HepG2 (cell line): ENCODE results near the gene ATP8A2.

Experiments used
- CREB1 ChIP-seq, 2 experiments: fragments of 450-650 bp in 1 of 2; IDR thresholded peaks; 2 replicates each; pipeline ENCODE4 v1.6.1; 2016 to 2017; ENCODE audit warnings: control low read depth in 1 of 2, mild to moderate bottlenecking in 1 of 2, missing compliant biosample characterization in 1 of 2, missing genetic modification characterization in 1 of 2
- MAFK ChIP-seq, 2 experiments: IDR thresholded peaks in 1 of 2; conservative IDR thresholded peaks in 1 of 2; 2 replicates each; pipeline ENCODE4 v1.6.1; 2011; ENCODE audit warnings: improper control_type of control experiment in 2 of 2, low read length in 2 of 2
- MXD4 ChIP-seq: IDR thresholded peaks from 2 replicates; pipeline ENCODE4 v1.6.1; 2016; ENCODE audit warnings: mild to moderate bottlenecking, missing biosample characterization, missing genetic modification reagents
- NCOA1 ChIP-seq: sonication (generic); formaldehyde crosslinking; IDR thresholded peaks from 2 replicates; pipeline ENCODE4 v1.9.0; 2021; ENCODE audit warnings: missing genetic modification reagents
- NR3C1 ChIP-seq: sonication (generic); formaldehyde crosslinking; IDR thresholded peaks from 2 replicates; pipeline ENCODE4 v1.4.0; 2020; ENCODE audit warnings: missing genetic modification reagents
- POLR2A ChIP-seq, 2 experiments: IDR thresholded peaks; 2 replicates each; pipeline ENCODE4 v1.6.1; 2011; ENCODE audit warnings: low read depth in 2 of 2, low read length in 2 of 2, mild to moderate bottlenecking in 1 of 2, moderate library complexity in 1 of 2; ENCODE audit not compliant: insufficient read depth in 1 of 2
- POLR2AphosphoS2 ChIP-seq: IDR thresholded peaks from 2 replicates; pipeline ENCODE4 v1.6.1; 2011; ENCODE audit warnings: low read depth, low read length, improper control_type of control experiment
- ZNF274 ChIP-seq: sonication (generic); formaldehyde crosslinking; IDR thresholded peaks from 2 replicates; pipeline ENCODE4 v1.5.1; 2020; ENCODE audit warnings: mild to moderate bottlenecking, missing genetic modification reagents
- ZNF33B ChIP-seq: sonication (generic); formaldehyde crosslinking; IDR thresholded peaks from 2 replicates; pipeline ENCODE4 v1.5.1; 2020; ENCODE audit warnings: mild to moderate bottlenecking, missing genetic modification reagents
- ZNF530 ChIP-seq: sonication (generic); formaldehyde crosslinking; IDR thresholded peaks from 2 replicates; pipeline ENCODE4 v1.5.0; 2020; ENCODE audit warnings: low read depth, mild to moderate bottlenecking, missing genetic modification reagents
- TF ChIP-seq, protein P1 (sequence below): sonication (generic); formaldehyde crosslinking; IDR thresholded peaks from 2 replicates; pipeline ENCODE4 v1.9.0; 2021; ENCODE audit warnings: mild to moderate bottlenecking, missing genetic modification reagents
- TF ChIP-seq, protein P2 (sequence below): sonication (generic); formaldehyde crosslinking; conservative IDR thresholded peaks from 2 replicates; pipeline ENCODE4 v1.4.0; 2020; ENCODE audit warnings: missing genetic modification reagents

DNA sequence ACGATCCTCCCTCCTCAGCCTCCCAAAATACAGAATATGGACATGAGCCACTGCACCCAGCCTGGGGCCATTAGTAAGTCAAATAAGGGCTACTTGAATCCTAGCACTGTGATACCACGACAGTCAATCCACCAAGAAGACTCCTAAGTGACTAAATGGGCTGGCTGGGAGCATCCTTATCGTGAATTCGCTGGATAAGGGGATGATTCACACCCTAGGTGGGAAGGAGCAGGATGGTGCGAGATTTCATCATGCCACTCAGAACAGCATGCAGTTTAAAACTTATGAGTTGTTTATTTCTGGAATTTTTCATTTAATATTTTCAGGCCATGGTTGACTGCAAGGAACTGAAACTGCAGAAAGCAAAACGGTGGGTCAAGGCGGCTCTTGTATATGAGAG, 30.2 kb downstream of the ATP8A2 start:
- TF ChIP-seq ZNF33B (CRISPR knock-in tag): no peak
- no peak for TF ChIP-seq POLR2AphosphoS2
- TF ChIP-seq, protein P1, sequence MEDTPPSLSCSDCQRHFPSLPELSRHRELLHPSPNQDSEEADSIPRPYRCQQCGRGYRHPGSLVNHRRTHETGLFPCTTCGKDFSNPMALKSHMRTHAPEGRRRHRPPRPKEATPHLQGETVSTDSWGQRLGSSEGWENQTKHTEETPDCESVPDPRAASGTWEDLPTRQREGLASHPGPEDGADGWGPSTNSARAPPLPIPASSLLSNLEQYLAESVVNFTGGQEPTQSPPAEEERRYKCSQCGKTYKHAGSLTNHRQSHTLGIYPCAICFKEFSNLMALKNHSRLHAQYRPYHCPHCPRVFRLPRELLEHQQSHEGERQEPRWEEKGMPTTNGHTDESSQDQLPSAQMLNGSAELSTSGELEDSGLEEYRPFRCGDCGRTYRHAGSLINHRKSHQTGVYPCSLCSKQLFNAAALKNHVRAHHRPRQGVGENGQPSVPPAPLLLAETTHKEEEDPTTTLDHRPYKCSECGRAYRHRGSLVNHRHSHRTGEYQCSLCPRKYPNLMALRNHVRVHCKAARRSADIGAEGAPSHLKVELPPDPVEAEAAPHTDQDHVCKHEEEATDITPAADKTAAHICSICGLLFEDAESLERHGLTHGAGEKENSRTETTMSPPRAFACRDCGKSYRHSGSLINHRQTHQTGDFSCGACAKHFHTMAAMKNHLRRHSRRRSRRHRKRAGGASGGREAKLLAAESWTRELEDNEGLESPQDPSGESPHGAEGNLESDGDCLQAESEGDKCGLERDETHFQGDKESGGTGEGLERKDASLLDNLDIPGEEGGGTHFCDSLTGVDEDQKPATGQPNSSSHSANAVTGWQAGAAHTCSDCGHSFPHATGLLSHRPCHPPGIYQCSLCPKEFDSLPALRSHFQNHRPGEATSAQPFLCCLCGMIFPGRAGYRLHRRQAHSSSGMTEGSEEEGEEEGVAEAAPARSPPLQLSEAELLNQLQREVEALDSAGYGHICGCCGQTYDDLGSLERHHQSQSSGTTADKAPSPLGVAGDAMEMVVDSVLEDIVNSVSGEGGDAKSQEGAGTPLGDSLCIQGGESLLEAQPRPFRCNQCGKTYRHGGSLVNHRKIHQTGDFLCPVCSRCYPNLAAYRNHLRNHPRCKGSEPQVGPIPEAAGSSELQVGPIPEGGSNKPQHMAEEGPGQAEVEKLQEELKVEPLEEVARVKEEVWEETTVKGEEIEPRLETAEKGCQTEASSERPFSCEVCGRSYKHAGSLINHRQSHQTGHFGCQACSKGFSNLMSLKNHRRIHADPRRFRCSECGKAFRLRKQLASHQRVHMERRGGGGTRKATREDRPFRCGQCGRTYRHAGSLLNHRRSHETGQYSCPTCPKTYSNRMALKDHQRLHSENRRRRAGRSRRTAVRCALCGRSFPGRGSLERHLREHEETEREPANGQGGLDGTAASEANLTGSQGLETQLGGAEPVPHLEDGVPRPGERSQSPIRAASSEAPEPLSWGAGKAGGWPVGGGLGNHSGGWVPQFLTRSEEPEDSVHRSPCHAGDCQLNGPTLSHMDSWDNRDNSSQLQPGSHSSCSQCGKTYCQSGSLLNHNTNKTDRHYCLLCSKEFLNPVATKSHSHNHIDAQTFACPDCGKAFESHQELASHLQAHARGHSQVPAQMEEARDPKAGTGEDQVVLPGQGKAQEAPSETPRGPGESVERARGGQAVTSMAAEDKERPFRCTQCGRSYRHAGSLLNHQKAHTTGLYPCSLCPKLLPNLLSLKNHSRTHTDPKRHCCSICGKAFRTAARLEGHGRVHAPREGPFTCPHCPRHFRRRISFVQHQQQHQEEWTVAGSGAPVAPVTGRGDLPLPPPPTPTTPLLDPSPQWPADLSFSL (CRISPR knock-in tag): no peak
- no peak for TF ChIP-seq MXD4 (CRISPR knock-in tag)
- TF ChIP-seq NCOA1 (CRISPR knock-in tag): no peak
- no peak for TF ChIP-seq NR3C1 (CRISPR knock-in tag)
- no peak for TF ChIP-seq MAFK (conservative IDR thresholded peaks at IDR 0.05 in 1 of 2, IDR thresholded peaks at IDR 0.05 in 1 of 2; ENCODE audit: low read length in 2 of 2)
- no peak for TF ChIP-seq POLR2A (IDR thresholded peaks at IDR 0.05; ENCODE audit: insufficient read depth in 1 of 2, low read depth in 2 of 2, low read length in 2 of 2)
- no peak for TF ChIP-seq ZNF274 (CRISPR knock-in tag)
- TF ChIP-seq, protein P2, sequence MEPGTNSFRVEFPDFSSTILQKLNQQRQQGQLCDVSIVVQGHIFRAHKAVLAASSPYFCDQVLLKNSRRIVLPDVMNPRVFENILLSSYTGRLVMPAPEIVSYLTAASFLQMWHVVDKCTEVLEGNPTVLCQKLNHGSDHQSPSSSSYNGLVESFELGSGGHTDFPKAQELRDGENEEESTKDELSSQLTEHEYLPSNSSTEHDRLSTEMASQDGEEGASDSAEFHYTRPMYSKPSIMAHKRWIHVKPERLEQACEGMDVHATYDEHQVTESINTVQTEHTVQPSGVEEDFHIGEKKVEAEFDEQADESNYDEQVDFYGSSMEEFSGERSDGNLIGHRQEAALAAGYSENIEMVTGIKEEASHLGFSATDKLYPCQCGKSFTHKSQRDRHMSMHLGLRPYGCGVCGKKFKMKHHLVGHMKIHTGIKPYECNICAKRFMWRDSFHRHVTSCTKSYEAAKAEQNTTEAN (CRISPR knock-in tag): no peak
- no peak for TF ChIP-seq ZNF530 (CRISPR knock-in tag)
- no peak for TF ChIP-seq CREB1 (IDR thresholded peaks at IDR 0.05)
- TF ChIP-seq CREB1 (CRISPR knock-in tag; IDR thresholded peaks at IDR 0.05): no peak
